ENCODE results near the gene RGL4. TPM values are rescaled to one million over a fixed set of nuclear protein-coding genes. Genes with fewer than 3 reads are reported as not detected.
A peak's percentile ranks its signal among the peaks of the same experiment; 100 is the strongest.

The RGL4 gene
- total and polyA plus RNA-seq, 11 donors = 0.21 to 0.69 (median 0.52) TPM; not detected in 6

DNA sequence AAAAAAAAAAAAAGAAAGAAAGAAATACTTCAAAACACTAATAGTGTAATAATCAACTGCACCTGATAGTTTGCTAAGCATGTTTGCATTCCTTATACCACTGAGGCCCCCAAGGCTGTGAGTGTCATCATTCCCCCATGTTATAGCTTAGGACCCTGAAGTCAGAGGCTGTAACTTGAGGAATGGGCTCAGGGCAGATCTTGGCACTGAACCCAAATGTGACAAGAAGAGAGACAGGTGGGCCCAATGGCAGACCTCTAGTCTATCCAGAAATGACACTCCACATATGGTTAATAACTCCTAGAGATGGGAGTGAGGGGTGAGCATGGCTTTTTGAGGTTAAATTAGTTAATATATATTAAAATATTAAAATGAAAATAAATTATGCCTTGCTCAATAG is 46.9 kb downstream of the RGL4 start:
- intact Hi-C loops (cut with DNase I) = loop anchor here in 1 of 10 donors (5.0 kb wide), 1 partner anchor 50 kb away; no protein-coding TSS in a partner anchor

DNA sequence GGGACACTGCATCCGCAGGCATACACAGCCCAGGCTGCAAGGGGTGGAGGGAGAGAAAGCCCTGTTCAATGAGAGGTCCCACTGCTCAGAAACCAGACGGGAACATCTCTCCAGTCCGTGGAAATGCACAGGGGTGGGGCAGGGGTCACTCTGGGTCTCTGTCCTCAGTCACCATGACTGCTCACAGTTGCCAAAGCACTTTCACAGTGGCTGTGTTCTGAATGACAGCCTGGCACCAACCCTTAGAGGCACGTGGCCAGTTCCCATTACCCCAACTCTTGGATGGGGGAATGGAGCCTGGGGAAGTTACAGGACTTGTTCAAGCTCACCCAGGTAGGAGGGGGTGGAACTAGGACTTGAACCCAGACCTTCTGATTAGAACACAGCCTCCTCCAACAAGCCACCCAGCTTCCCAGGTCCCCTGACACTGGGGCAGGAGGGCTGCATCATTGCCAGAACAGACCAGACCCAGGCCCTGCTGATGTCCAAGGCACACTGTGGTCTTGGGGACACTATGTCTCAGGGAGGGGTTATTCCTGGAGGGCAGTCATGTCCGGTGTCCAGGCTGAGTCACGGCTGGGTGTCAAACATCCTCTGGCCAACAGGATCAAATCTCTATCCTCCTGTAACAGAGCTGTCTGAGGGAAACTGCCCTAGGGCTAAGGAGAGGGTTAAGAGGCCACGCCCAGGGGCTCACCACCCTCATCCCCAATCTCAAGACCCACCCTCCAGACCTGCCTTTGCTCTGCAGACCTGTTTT is 51.9 kb downstream of the RGL4 start:
- Histone ChIP-seq H3K9me3 (peaks cover 0 to 7% (median 0%) of the 10 kb centered on the region in 12 donors), H3K4me3 (no peak overlapping the region), H3K36me3 (peaks cover 0 to 34% (median 26%) of the 10 kb centered on the region in 9 donors), H3K4me1 (peaks cover 0 to 17% (median 7%) of the 10 kb centered on the region in 12 donors), H3K27me3 (no peaks in the 10 kb centered on the region), H3K27ac (peak overlapping the region in 4 of 12 donors; percentile 24 to 37 (median 30))
- ATAC-seq (peak; percentile 83 to 94 (median 92)), DNase-seq (peak in 3 of 5 donors; percentile 49 to 68 (median 64))
- intact Hi-C loops (cut with DNase I) = loop anchor here in 1 of 10 donors (1.0 kb wide), 1 partner anchor 25 kb away; no protein-coding TSS in a partner anchor
- WGBS, 4 donors = 54 to 59% (median 57%) methylated on average over 6 to 7 of the region's 7 CpGs
- TF ChIP-seq POLR2A (IDR thresholded peaks at IDR 0.05) = no peak
- TF ChIP-seq, protein P1, sequence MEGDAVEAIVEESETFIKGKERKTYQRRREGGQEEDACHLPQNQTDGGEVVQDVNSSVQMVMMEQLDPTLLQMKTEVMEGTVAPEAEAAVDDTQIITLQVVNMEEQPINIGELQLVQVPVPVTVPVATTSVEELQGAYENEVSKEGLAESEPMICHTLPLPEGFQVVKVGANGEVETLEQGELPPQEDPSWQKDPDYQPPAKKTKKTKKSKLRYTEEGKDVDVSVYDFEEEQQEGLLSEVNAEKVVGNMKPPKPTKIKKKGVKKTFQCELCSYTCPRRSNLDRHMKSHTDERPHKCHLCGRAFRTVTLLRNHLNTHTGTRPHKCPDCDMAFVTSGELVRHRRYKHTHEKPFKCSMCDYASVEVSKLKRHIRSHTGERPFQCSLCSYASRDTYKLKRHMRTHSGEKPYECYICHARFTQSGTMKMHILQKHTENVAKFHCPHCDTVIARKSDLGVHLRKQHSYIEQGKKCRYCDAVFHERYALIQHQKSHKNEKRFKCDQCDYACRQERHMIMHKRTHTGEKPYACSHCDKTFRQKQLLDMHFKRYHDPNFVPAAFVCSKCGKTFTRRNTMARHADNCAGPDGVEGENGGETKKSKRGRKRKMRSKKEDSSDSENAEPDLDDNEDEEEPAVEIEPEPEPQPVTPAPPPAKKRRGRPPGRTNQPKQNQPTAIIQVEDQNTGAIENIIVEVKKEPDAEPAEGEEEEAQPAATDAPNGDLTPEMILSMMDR (IDR thresholded peaks at IDR 0.05) = no peak

More for the DNA sequence above, 46.9 kb downstream of the RGL4 start:
- H3K27ac ChIP-seq = no peak overlapping the region
- TF ChIP-seq, protein P1 (IDR thresholded peaks at IDR 0.05) = no peak
- no peak for TF ChIP-seq POLR2A (IDR thresholded peaks at IDR 0.05)
- DNase-seq = no peak
- no peak overlapping the region for H3K4me3 ChIP-seq
- no peak for ATAC-seq
- peaks cover 0 to 10% (median 4%) of the 10 kb centered on the region in 12 donors for H3K4me1 ChIP-seq
- no peaks in the 10 kb centered on the region for H3K27me3 ChIP-seq
- H3K36me3 ChIP-seq = peaks cover 0 to 8% (median 4%) of the 10 kb centered on the region in 9 donors
- no peaks in the 10 kb centered on the region for H3K9me3 ChIP-seq

- H3K36me3 ChIP-seq = peaks cover 0 to 34% (median 26%) of the 10 kb centered on the region in 9 donors
- peaks cover 0 to 7% (median 0%) of the 10 kb centered on the region in 12 donors for H3K9me3 ChIP-seq
- peak in 2 of 5 donors; percentile 37 to 51 for DNase-seq
- no peaks in the 10 kb centered on the region for H3K27me3 ChIP-seq
- intact Hi-C loops (cut with DNase I) = no loop called here
- H3K27ac ChIP-seq = peak overlapping the region in 3 of 12 donors; percentile 24 to 37 (median 27)
- no peak for TF ChIP-seq POLR2A (IDR thresholded peaks at IDR 0.05)
- TF ChIP-seq, protein P1 (IDR thresholded peaks at IDR 0.05) = no peak
- 60 to 81% (median 70%) methylated on average over 2 of the region's 2 CpGs for WGBS, 4 donors
- no peak overlapping the region for H3K4me3 ChIP-seq
- ATAC-seq = peak in 2 of 4 donors; percentile 8 to 16
- H3K4me1 ChIP-seq = peaks cover 0 to 17% (median 7%) of the 10 kb centered on the region in 12 donors
Observed at GRCh38 chr22:23743303-23743705, 52.5 kb downstream of the RGL4 start.

DNA sequence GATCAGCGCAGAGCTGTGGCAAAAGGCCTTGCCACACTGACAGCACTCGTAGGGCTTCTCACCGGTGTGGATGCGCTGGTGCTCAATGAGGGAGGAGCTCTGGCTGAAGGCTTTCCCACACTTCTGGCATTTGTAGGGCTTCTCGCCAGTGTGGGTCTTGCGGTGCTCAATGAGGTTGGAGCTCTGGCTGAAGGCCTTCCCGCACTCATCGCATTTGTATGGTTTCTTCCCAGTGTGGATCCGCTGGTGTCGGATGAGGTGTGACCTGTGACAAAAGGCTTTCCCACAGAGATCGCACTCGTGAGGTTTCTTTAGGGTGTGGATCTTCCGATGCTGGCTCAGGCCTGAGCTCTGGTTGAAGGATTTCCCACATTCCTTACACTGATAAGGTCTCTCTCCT is 53.2 kb downstream of the RGL4 start:
- DNase-seq (no peak), ATAC-seq (no peak)
- WGBS, 4 donors = 90 to 97% (median 95%) methylated on average over 9 to 13 of the region's 13 CpGs
- Histone ChIP-seq H3K4me3 (no peak overlapping the region), H3K27me3 (no peaks in the 10 kb centered on the region), H3K27ac (no peak overlapping the region), H3K9me3 (peaks cover 0 to 7% (median 0%) of the 10 kb centered on the region in 12 donors), H3K36me3 (peaks cover 0 to 34% (median 26%) of the 10 kb centered on the region in 9 donors), H3K4me1 (peaks cover 0 to 17% (median 7%) of the 10 kb centered on the region in 12 donors)
- intact Hi-C loops (cut with DNase I) = no loop called here
- TF ChIP-seq POLR2A (IDR thresholded peaks at IDR 0.05) = no peak
- TF ChIP-seq, protein P1 (IDR thresholded peaks at IDR 0.05) = no peak
